SK-N-SH (cell line): ENCODE data around the gene CAPN5. TPM values are rescaled to one million over a fixed set of nuclear protein-coding genes. Genes with fewer than 3 reads are reported as not detected.

Experiments
- CTCF ChIA-PET: fragments of 300-600, 350-600 bp; formaldehyde crosslinking; extraction: SDS; loops from one replicate; lab custom pipeline; 2021; lab: Yijun Ruan, JAX
- POLR2A ChIA-PET: fragments of 350-600 bp; sonication (Branson Sonifier 250); formaldehyde crosslinking; extraction: SDS; loops from one replicate; lab custom pipeline; 2020; ENCODE audit warnings: antibody characterized with exemption, inconsistent platforms; lab: Yijun Ruan, JAX
- DNase-seq: peaks from one replicate; pipeline ENCODE4 v3.0.0; 2012
- H2AFZ ChIP-seq: fragments of 200-600 bp; sonication (generic); 2 replicates; pipeline ENCODE4 v1.8.1; 2016; ENCODE audit warnings: antibody characterized with exemption, mild to moderate bottlenecking, low read depth
- H3F3A ChIP-seq: fragments of 200-600 bp; sonication (generic); replicated peaks from 2 replicates; pipeline ENCODE3; 2016; ENCODE audit warnings: antibody characterized with exemption, mild to moderate bottlenecking; ENCODE audit not compliant: insufficient read depth
- H3K27ac ChIP-seq, 2 experiments: fragments of 200-500 bp in 1 of 2; fragments of 200-600 bp in 1 of 2; sonication (Bioruptor generic) in 1 of 2; sonication (generic), shearing (Covaris generic) in 1 of 2; 2 replicates each; pipeline versions ENCODE4 v1.5.1 to v1.6.1; 2014 to 2016; ENCODE audit warnings: low read depth in 2 of 2, inconsistent platforms in 1 of 2, low read length in 1 of 2, mild to moderate bottlenecking in 1 of 2, mixed read lengths in 1 of 2
- H3K27me3 ChIP-seq: fragments of 200-600 bp; sonication (generic), shearing (Covaris generic); 2 replicates; pipeline ENCODE4 v1.6.1; 2016; ENCODE audit warnings: mixed run types; ENCODE audit not compliant: insufficient read depth
- H3K36me3 ChIP-seq, 2 experiments: fragments of 200-500 bp in 1 of 2; fragments of 200-600 bp in 1 of 2; sonication (Bioruptor generic) in 1 of 2; sonication (generic) in 1 of 2; replicated peaks in 1 of 2; 2 replicates each; pipeline versions ENCODE3 to v1.5.1; 2014 to 2016; ENCODE audit warnings: low read length in 1 of 2, mild to moderate bottlenecking in 1 of 2; ENCODE audit not compliant: insufficient read depth in 2 of 2, control insufficient read depth in 1 of 2
- H3K4me1 ChIP-seq, 2 experiments: fragments of 200-500 bp in 1 of 2; fragments of 200-600 bp in 1 of 2; sonication (Bioruptor generic) in 1 of 2; sonication (generic), shearing (Covaris generic) in 1 of 2; 2 replicates each; pipeline versions ENCODE4 v1.5.1 to v1.6.1; 2014 to 2016; ENCODE audit warnings: low read depth in 1 of 2, low read length in 1 of 2, mixed run types in 1 of 2; ENCODE audit not compliant: insufficient read depth in 2 of 2, control insufficient read depth in 1 of 2
- H3K4me2 ChIP-seq: fragments of 200-600 bp; sonication (generic), shearing (Covaris generic); 2 replicates; pipeline ENCODE4 v1.6.1; 2017; ENCODE audit warnings: mixed run types
- H3K4me3 ChIP-seq, 2 experiments: fragments of 200-500 bp in 1 of 2; fragments of 200-600 bp in 1 of 2; sonication (Bioruptor generic) in 1 of 2; sonication (generic), shearing (Covaris generic) in 1 of 2; 2 replicates each; pipeline versions ENCODE4 v1.5.1 to v1.8.1; 2014 to 2016; ENCODE audit warnings: low read depth in 2 of 2, inconsistent platforms in 1 of 2, low read length in 1 of 2, mild to moderate bottlenecking in 1 of 2, mixed read lengths in 1 of 2, moderate library complexity in 1 of 2
- H3K79me2 ChIP-seq: fragments of 200-600 bp; sonication (generic); 2 replicates; pipeline ENCODE4 v1.8.1; 2017; ENCODE audit warnings: mild to moderate bottlenecking; ENCODE audit not compliant: insufficient read depth
- H3K9ac ChIP-seq: fragments of 200-600 bp; sonication (generic); 2 replicates; pipeline ENCODE4 v1.6.1; 2017; ENCODE audit warnings: mixed run types
- H3K9me2 ChIP-seq: fragments of 200-600 bp; sonication (generic); 2 replicates; pipeline ENCODE4 v1.6.1; 2017; ENCODE audit warnings: mixed run types
- H3K9me3 ChIP-seq: fragments of 200-600 bp; sonication (generic); 2 replicates; pipeline ENCODE4 v1.6.1; 2017; ENCODE audit warnings: mixed run types, mild to moderate bottlenecking, moderate library complexity
- H4K20me1 ChIP-seq: fragments of 200-600 bp; sonication (generic); 2 replicates; pipeline ENCODE4 v1.6.1; 2017; ENCODE audit warnings: mild to moderate bottlenecking, mixed run types; ENCODE audit not compliant: insufficient read depth
- ELF1 ChIP-seq: IDR thresholded peaks from 2 replicates; pipeline ENCODE4 v1.4.0; 2012
- EP300 ChIP-seq, 2 experiments: IDR thresholded peaks; 2 replicates each; pipeline versions ENCODE4 v1.4.0 to v1.6.1; 2012; ENCODE audit warnings: borderline replicate concordance in 1 of 2, low read depth in 1 of 2, low read length in 1 of 2
- FOXM1 ChIP-seq: IDR thresholded peaks from 2 replicates; pipeline ENCODE4 v1.4.0; 2012; ENCODE audit warnings: low read depth, mild to moderate bottlenecking
- JUND ChIP-seq: IDR thresholded peaks from 2 replicates; pipeline ENCODE4 v1.4.0; 2012
- MXI1 ChIP-seq: IDR thresholded peaks from 2 replicates; pipeline ENCODE4 v1.6.1; 2012; ENCODE audit warnings: mild to moderate bottlenecking, low read depth, low read length, improper control_type of control experiment
- NFIC ChIP-seq: IDR thresholded peaks from 2 replicates; pipeline ENCODE4 v1.4.0; 2012; ENCODE audit warnings: borderline replicate concordance
- NRF1 ChIP-seq: IDR thresholded peaks from 2 replicates; pipeline ENCODE4 v1.6.1; 2012; ENCODE audit warnings: low read depth, mild to moderate bottlenecking, low read length
- PBX3 ChIP-seq: IDR thresholded peaks from 2 replicates; pipeline ENCODE4; 2012
- RAD21 ChIP-seq: IDR thresholded peaks from 2 replicates; pipeline ENCODE4 v1.6.1; 2012; ENCODE audit warnings: mild to moderate bottlenecking, low read length
- REST ChIP-seq: IDR thresholded peaks from 2 replicates; pipeline ENCODE4 v1.6.1; 2012; ENCODE audit warnings: mild to moderate bottlenecking, low read depth, low read length, moderate library complexity
- RFX5 ChIP-seq: IDR thresholded peaks from 2 replicates; pipeline ENCODE4 v1.6.1; 2012; ENCODE audit warnings: mild to moderate bottlenecking, improper control_type of control experiment, low read length
- RXRA ChIP-seq: IDR thresholded peaks from 2 replicates; pipeline ENCODE4 v1.4.0; 2012; ENCODE audit warnings: low read depth, mild to moderate bottlenecking, borderline replicate concordance
- TAF1 ChIP-seq: IDR thresholded peaks from 2 replicates; pipeline ENCODE4 v1.6.1; 2012; ENCODE audit warnings: low read depth, mild to moderate bottlenecking, low read length, moderate library complexity, borderline replicate concordance
- USF1 ChIP-seq: IDR thresholded peaks from 2 replicates; pipeline ENCODE4 v1.4.0; 2012; ENCODE audit warnings: low read depth, borderline replicate concordance
- YY1 ChIP-seq: IDR thresholded peaks from 2 replicates; pipeline ENCODE4 v1.4.0; 2012; ENCODE audit warnings: low read depth, mild to moderate bottlenecking
- ZBTB33 ChIP-seq: IDR thresholded peaks from 2 replicates; pipeline ENCODE4 v1.4.0; 2012; ENCODE audit warnings: low read depth, borderline replicate concordance
- WGBS: methylation state at CpG from one replicate; pipeline ENCODE4 v1.1.6; 2017; ENCODE audit warnings: low lambda C conversion rate; 5-methylcytosine and 5-hydroxymethylcytosine counted together
- polyA plus RNA-seq, 3 experiments: library from polyadenylated mRNA; depleted of rRNA; stranded (reverse); fragments of >200 nt; gene quantifications; 2 replicates each; pipeline ENCODE4 v1.2.3, GENCODE V29; 2012

CAPN5 gene
- polyA plus RNA-seq, 1 of the 3 experiments (the other 2 are of a cell fraction), result 33.1 TPM

DNA sequence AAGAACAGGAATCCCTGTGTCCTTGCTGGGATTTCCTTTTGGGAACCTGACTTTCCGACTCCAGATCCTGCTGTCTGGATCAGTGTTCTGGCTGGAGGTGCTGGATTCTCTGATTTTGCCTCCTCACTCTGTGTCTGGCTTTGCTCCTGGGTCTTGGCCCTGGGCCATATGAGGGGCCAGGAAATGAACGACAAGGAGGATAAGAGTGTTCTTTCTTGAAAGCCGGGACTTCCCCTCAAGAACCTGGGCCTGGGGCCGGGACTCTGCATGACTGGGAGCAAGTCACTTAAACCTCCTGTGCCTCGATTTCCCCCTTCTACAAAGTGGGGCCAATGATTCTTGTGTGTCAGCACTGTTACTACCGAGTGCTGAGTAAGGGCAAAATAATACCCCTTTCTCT lies 58.4 kb downstream of the CAPN5 start (continued):
- no peak for TF ChIP-seq EP300 (IDR thresholded peaks at IDR 0.05; ENCODE audit: borderline replicate concordance in 1 of 2, low read depth in 1 of 2, low read length in 1 of 2)
- no peak for TF ChIP-seq MXI1
- TF ChIP-seq REST, result no peak
- TF ChIP-seq USF1, result no peak
- no peak for TF ChIP-seq ELF1
- no peak for TF ChIP-seq RXRA
- no peak for TF ChIP-seq NFIC
- no peak for TF ChIP-seq NRF1
- TF ChIP-seq JUND, result no peak
- no peak for TF ChIP-seq YY1
- TF ChIP-seq, all 33 proteins: peak for 0

- TF ChIP-seq TAF1 (no peak), RFX5 (no peak), RXRA (no peak), ZBTB33 (no peak), FOXM1 (no peak), PBX3 (no peak), JUND (no peak), USF1 (no peak), RAD21 (no peak)
- 72% methylated on average over 4 of the region's 4 CpGs for WGBS
- no peak overlapping the region for H3K27ac ChIP-seq
- H3K27me3 ChIP-seq, result no peaks in the 10 kb centered on the region
- no peak overlapping the region for H3K4me2 ChIP-seq
- no peaks in the 10 kb centered on the region for H3F3A ChIP-seq
- no peak overlapping the region for H3K9ac ChIP-seq
- H3K4me1 ChIP-seq, result peaks cover 0 to 30% of the 10 kb centered on the region in 2 experiments; a peak in 2 of 4 replicates
- no peak for DNase-seq
- no peaks in the 10 kb centered on the region for H3K79me2 ChIP-seq
- H4K20me1 ChIP-seq, result no peaks in the 10 kb centered on the region
- no peaks in the 10 kb centered on the region for H3K9me2 ChIP-seq
- H2AFZ ChIP-seq, result no peak overlapping the region
- H3K36me3 ChIP-seq, result peaks cover 0 to 16% of the 10 kb centered on the region in 2 experiments
- H3K9me3 ChIP-seq, result no peaks in the 10 kb centered on the region
- no peak overlapping the region for H3K4me3 ChIP-seq
- CTCF ChIA-PET, result interaction anchor here (3.2 to 12.2 kb wide), 3 partner anchors 15 to 423 kb away, joined by 30 to 270 read pairs (median 50); no protein-coding TSS in a partner anchor
- POLR2A ChIA-PET, result no interaction called here
These were observed 58.9 kb downstream of the CAPN5 start for GRCh38 chr11:77125695-77126094.
